ENCODE measurements around the gene CCDC88B. TPM values are rescaled to one million over a fixed set of nuclear protein-coding genes. Genes with fewer than 3 reads are reported as not detected.

Gene CCDC88B
- total and polyA plus RNA-seq, 9 of the 15 experiments (the other 6 are each of a cell fraction or from before 2014, with no cell fraction given) = 0.13 to 18.1 (median 7.9) TPM

DNA sequence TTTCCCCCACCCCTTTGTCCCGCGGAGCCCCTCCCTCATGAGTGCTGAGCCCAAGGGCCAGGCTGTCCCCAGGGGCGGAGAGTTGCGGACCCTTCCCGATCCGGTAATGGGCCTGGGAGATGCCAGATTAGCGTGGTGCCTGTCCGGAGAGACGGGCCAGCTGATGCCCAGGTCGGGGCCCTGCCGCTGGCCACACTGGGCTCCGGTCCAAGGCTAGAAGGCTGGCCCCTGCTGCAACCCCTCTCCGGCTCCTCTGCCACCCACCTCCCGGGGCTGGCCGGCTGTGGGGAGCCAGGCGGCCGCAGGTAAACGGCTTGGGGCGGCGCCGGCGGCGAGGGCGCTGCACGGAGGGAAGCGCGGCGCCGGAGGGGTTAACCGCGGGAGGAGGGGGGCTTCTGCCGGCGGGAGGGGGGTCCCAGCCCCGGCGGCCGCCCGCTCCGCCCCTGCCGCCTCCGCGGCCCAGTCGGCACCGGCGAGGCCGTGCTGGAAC lies 48.7 kb upstream of the CCDC88B start, which contains the start of gene KCNK4 (continued):
- TF ChIP-seq, protein P1, sequence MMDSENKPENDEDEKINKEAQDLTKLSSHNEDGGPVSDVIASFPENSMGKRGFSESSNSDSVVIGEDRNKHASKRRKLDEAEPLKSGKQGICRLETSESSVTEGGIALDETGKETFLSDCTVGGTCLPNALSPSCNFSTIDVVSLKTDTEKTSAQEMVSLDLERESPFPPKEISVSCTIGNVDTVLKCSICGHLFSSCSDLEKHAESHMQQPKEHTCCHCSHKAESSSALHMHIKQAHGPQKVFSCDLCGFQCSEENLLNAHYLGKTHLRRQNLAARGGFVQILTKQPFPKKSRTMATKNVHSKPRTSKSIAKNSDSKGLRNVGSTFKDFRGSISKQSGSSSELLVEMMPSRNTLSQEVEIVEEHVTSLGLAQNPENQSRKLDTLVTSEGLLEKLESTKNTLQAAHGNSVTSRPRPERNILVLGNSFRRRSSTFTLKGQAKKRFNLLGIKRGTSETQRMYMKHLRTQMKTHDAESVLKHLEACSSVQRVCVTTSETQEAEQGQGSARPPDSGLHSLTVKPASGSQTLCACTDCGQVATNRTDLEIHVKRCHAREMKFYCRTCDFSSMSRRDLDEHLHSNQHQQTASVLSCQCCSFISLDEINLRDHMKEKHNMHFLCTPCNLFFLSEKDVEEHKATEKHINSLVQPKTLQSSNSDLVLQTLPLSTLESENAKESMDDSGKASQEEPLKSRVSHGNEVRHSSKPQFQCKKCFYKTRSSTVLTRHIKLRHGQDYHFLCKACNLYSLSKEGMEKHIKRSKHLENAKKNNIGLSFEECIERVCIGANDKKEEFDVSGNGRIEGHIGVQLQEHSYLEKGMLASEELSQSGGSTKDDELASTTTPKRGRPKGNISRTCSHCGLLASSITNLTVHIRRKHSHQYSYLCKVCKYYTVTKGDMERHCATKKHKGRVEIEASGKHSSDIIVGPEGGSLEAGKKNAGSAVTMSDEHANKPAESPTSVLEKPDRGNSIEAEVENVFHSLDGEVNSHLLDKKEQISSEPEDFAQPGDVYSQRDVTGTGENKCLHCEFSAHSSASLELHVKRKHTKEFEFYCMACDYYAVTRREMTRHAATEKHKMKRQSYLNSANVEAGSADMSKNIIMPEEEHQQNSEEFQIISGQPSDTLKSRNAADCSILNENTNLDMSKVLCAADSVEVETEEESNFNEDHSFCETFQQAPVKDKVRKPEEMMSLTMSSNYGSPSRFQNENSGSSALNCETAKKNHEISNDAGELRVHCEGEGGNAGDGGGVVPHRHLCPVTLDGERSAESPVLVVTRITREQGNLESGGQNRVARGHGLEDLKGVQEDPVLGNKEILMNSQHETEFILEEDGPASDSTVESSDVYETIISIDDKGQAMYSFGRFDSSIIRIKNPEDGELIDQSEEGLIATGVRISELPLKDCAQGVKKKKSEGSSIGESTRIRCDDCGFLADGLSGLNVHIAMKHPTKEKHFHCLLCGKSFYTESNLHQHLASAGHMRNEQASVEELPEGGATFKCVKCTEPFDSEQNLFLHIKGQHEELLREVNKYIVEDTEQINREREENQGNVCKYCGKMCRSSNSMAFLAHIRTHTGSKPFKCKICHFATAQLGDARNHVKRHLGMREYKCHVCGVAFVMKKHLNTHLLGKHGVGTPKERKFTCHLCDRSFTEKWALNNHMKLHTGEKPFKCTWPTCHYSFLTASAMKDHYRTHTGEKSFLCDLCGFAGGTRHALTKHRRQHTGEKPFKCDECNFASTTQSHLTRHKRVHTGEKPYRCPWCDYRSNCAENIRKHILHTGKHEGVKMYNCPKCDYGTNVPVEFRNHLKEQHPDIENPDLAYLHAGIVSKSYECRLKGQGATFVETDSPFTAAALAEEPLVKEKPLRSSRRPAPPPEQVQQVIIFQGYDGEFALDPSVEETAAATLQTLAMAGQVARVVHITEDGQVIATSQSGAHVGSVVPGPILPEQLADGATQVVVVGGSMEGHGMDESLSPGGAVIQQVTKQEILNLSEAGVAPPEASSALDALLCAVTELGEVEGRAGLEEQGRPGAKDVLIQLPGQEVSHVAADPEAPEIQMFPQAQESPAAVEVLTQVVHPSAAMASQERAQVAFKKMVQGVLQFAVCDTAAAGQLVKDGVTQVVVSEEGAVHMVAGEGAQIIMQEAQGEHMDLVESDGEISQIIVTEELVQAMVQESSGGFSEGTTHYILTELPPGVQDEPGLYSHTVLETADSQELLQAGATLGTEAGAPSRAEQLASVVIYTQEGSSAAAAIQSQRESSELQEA (IDR thresholded peaks at IDR 0.05; ENCODE audit: low read depth) = no peak
- TF ChIP-seq, protein P2, sequence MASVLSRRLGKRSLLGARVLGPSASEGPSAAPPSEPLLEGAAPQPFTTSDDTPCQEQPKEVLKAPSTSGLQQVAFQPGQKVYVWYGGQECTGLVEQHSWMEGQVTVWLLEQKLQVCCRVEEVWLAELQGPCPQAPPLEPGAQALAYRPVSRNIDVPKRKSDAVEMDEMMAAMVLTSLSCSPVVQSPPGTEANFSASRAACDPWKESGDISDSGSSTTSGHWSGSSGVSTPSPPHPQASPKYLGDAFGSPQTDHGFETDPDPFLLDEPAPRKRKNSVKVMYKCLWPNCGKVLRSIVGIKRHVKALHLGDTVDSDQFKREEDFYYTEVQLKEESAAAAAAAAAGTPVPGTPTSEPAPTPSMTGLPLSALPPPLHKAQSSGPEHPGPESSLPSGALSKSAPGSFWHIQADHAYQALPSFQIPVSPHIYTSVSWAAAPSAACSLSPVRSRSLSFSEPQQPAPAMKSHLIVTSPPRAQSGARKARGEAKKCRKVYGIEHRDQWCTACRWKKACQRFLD (CRISPR knock-in tag; IDR thresholded peaks at IDR 0.05) = no peak
